HEK293 (cell line): Measurements from ENCODE around the gene FMN1.

Source experiments
- CTCF ChIA-PET: fragments of 350-600 bp; formaldehyde crosslinking; extraction: SDS; loops from one replicate; lab custom pipeline; 2021; ENCODE audit warnings: antibody characterized with exemption; lab: Yijun Ruan, JAX
- POLR2A ChIA-PET: fragments of 300-600 bp; formaldehyde crosslinking; extraction: SDS; loops from one replicate; lab custom pipeline; 2020; ENCODE audit warnings: antibody characterized with exemption, inconsistent platforms; lab: Yijun Ruan, JAX
- H3K27ac ChIP-seq: fragments of 200-500 bp; sonication (Bioruptor generic); 2 replicates; pipeline ENCODE4 v1.5.1; 2014; ENCODE audit warnings: low read depth, low read length, control low read depth, inconsistent platforms; ENCODE audit errors: extremely low read depth
- H3K36me3 ChIP-seq, 2 experiments: fragments of 200-500 bp in 1 of 2; sonication (Bioruptor generic) in 1 of 2; 1 replicate in 1 of 2; 2 replicates in 1 of 2; pipeline ENCODE4 v1.5.1; 2014 to 2017; ENCODE audit warnings: inconsistent platforms in 2 of 2, low read length in 2 of 2; ENCODE audit not compliant: control insufficient read depth in 2 of 2, insufficient read depth in 1 of 2
- H3K4me1 ChIP-seq: fragments of 200-500 bp; sonication (Bioruptor generic); 2 replicates; pipeline ENCODE4 v1.5.1; 2014; ENCODE audit warnings: mild to moderate bottlenecking, low read length, inconsistent platforms; ENCODE audit not compliant: control insufficient read depth, insufficient read depth
- H3K4me3 ChIP-seq: 2 replicates; pipeline ENCODE4 v1.5.1; 2011; ENCODE audit warnings: low read depth, mild to moderate bottlenecking, control low read depth, low read length, moderate library complexity
- H3K9me3 ChIP-seq: fragments of 200-500 bp; sonication (Bioruptor generic); 2 replicates; pipeline ENCODE4 v1.5.1; 2014; ENCODE audit warnings: low read depth, low read length, inconsistent platforms; ENCODE audit not compliant: control insufficient read depth, insufficient read depth
- INSM2 ChIP-seq: fragments of 450-650 bp; formaldehyde crosslinking; IDR thresholded peaks from 2 replicates; pipeline ENCODE4 v1.5.1; 2016; ENCODE audit warnings: missing biosample characterization, missing genetic modification characterization
- KLF1 ChIP-seq: fragments of 450-650 bp; formaldehyde crosslinking; IDR thresholded peaks from 2 replicates; pipeline ENCODE4 v1.5.1; 2016; ENCODE audit warnings: missing biosample characterization, missing genetic modification characterization
- PRDM2 ChIP-seq: fragments of 450-650 bp; formaldehyde crosslinking; IDR thresholded peaks from 2 replicates; pipeline ENCODE4 v1.5.1; 2016; ENCODE audit warnings: missing biosample characterization, missing genetic modification characterization, borderline replicate concordance
- RBAK ChIP-seq: fragments of 450-650 bp; formaldehyde crosslinking; IDR thresholded peaks from 2 replicates; pipeline ENCODE4 v1.5.1; 2016; ENCODE audit warnings: missing biosample characterization, missing genetic modification characterization
- SP7 ChIP-seq: fragments of 450-650 bp; formaldehyde crosslinking; IDR thresholded peaks from 2 replicates; pipeline ENCODE4 v1.5.1; 2016; ENCODE audit warnings: missing biosample characterization, missing genetic modification characterization
- ZBTB7A ChIP-seq: fragments of 450-650 bp; formaldehyde crosslinking; IDR thresholded peaks from 2 replicates; pipeline ENCODE4 v1.5.1; 2016; ENCODE audit warnings: low read depth, missing biosample characterization, missing genetic modification characterization
- ZIC2 ChIP-seq: fragments of 450-650 bp; formaldehyde crosslinking; IDR thresholded peaks from 2 replicates; pipeline ENCODE4 v1.5.1; 2016; ENCODE audit warnings: missing biosample characterization, missing genetic modification characterization
- ZNF18 ChIP-seq: fragments of 450-650 bp; formaldehyde crosslinking; IDR thresholded peaks from 2 replicates; pipeline ENCODE4 v1.5.1; 2016; ENCODE audit warnings: missing biosample characterization, missing genetic modification characterization
- ZNF2 ChIP-seq: fragments of 450-650 bp; formaldehyde crosslinking; IDR thresholded peaks from 2 replicates; pipeline ENCODE4 v1.5.1; 2016; ENCODE audit warnings: missing biosample characterization, missing genetic modification characterization
- ZNF221 ChIP-seq: fragments of 450-650 bp; formaldehyde crosslinking; IDR thresholded peaks from 2 replicates; pipeline ENCODE4 v1.5.1; 2017; ENCODE audit warnings: missing biosample characterization, missing genetic modification characterization, borderline replicate concordance
- ZNF398 ChIP-seq: fragments of 450-650 bp; formaldehyde crosslinking; IDR thresholded peaks from 2 replicates; pipeline ENCODE4 v1.5.1; 2017; ENCODE audit warnings: missing biosample characterization, missing genetic modification characterization
- ZNF433 ChIP-seq: fragments of 450-650 bp; formaldehyde crosslinking; IDR thresholded peaks from 2 replicates; pipeline ENCODE4 v1.5.1; 2016; ENCODE audit warnings: missing biosample characterization, missing genetic modification characterization, low read depth
- ZNF571 ChIP-seq: fragments of 450-650 bp; formaldehyde crosslinking; IDR thresholded peaks from 2 replicates; pipeline ENCODE4 v1.5.0; 2017; ENCODE audit warnings: missing biosample characterization, missing genetic modification characterization
- ZNF580 ChIP-seq: fragments of 450-650 bp; formaldehyde crosslinking; IDR thresholded peaks from 2 replicates; pipeline ENCODE4 v1.5.1; 2016; ENCODE audit warnings: missing biosample characterization, missing genetic modification characterization
- ZNF677 ChIP-seq: fragments of 450-650 bp; IDR thresholded peaks from 2 replicates; pipeline ENCODE4 v1.5.0; 2018; ENCODE audit warnings: missing biosample characterization, mild to moderate bottlenecking, missing genetic modification characterization, moderate library complexity
- ZNF768 ChIP-seq: fragments of 450-650 bp; formaldehyde crosslinking; IDR thresholded peaks from 2 replicates; pipeline ENCODE4 v1.5.1; 2018; ENCODE audit warnings: missing biosample characterization, mild to moderate bottlenecking, missing genetic modification characterization
- ZXDB ChIP-seq: fragments of 450-650 bp; formaldehyde crosslinking; IDR thresholded peaks from 2 replicates; pipeline ENCODE4 v1.5.1; 2016; ENCODE audit warnings: missing biosample characterization, missing genetic modification characterization
- TF ChIP-seq, protein P1 (sequence below): fragments of 450-650 bp; formaldehyde crosslinking; IDR thresholded peaks from 2 replicates; pipeline ENCODE4 v1.5.1; 2017; ENCODE audit warnings: missing biosample characterization, missing genetic modification characterization

FMN1 gene

DNA sequence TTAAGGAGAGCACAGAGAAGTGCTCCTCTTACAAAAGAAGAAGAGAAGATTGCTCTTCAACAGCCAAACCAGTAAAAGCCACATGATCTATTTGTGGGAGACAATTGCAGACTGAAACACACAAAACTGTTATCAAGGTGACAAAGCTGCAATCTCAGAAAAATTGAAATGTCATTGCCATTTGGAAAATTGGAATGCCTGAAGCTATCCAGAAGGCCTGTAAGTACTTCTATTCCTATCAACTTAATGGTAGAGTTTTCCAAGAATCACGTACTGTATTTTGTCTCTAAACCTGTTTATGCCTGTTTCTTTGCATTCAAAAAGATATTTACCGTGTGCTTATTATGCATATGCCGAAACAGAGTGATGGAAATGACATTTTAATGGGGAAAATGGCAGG is 272.0 kb downstream of the FMN1 start (continued):
- TF ChIP-seq KLF1 (tag by site-specific recombination) (no peak), ZNF433 (tag by site-specific recombination) (no peak)

DNA sequence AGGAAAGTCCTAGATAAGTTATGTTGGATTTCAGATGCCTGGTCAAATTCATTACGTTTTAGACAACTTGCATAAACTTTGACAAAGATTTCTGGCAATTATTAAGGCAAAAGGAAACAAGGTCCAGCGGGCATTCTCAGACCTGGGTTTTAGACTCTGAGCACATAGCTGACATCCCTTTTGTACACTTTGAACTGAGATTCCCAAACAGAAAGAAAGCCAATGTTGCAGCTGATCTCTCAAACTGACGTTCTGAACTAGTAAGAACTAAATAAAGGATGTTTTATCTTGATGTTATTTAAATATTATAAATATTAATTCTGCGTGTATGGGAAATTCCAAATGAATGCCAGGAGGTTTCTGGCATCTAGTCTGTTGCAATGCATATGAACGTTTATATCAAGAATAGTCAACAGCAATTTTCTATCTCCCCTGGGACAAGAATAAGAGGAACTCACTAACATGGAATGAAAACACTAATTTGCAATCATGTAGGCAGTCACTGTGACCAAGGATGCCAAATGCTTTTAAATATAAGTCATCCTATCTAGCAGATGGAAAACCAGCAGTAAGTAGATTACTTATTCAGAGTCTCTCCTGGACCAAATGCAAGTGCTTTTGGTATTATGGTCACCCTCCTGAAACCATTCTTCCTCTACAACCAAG is 274.6 kb downstream of the FMN1 start:
- H3K4me3 ChIP-seq: no peak overlapping the region
- H3K4me1 ChIP-seq: no peaks in the 10 kb centered on the region
- ChIA-PET POLR2A (no interaction called here), CTCF (no interaction called here)
- TF ChIP-seq ZNF398 (no peak), ZNF2 (tag by site-specific recombination) (no peak), RBAK (tag by site-specific recombination) (no peak)
- no peaks in the 10 kb centered on the region for H3K9me3 ChIP-seq
- no peak overlapping the region for H3K27ac ChIP-seq
- H3K36me3 ChIP-seq: no peaks in the 10 kb centered on the region

- no peak overlapping the region for H3K27ac ChIP-seq
- POLR2A ChIA-PET: no interaction called here
Measured at GRCh38 chr15:32918547-32918946, 276.0 kb downstream of the FMN1 start.

GRCh38 chr15:32910839-32911238 is 283.7 kb downstream of the FMN1 start:
- no peaks in the 10 kb centered on the region for H3K4me1 ChIP-seq
- POLR2A ChIA-PET: no interaction called here
- CTCF ChIA-PET: interaction anchor here (0.5 to 1.9 kb wide), 3 partner anchors 26 to 174 kb away, joined by 3 to 5 read pairs (median 4); no protein-coding TSS in a partner anchor
- no peaks in the 10 kb centered on the region for H3K36me3 ChIP-seq
- H3K9me3 ChIP-seq: no peaks in the 10 kb centered on the region
- no peak overlapping the region for H3K27ac ChIP-seq
- H3K4me3 ChIP-seq: no peak overlapping the region
- TF ChIP-seq INSM2 (no peak), ZNF221 (tag by site-specific recombination) (no peak), PRDM2 (no peak)

More at GRCh38 chr15:32918547-32918946, 276.0 kb downstream of the FMN1 start:
- H3K36me3 ChIP-seq: no peaks in the 10 kb centered on the region
- H3K4me1 ChIP-seq: no peaks in the 10 kb centered on the region
- TF ChIP-seq ZNF768 (tag by site-specific recombination) (no peak), ZBTB7A (tag by site-specific recombination) (no peak), ZNF571 (no peak), ZNF18 (no peak), ZNF677 (tag by site-specific recombination) (no peak), ZXDB (tag by site-specific recombination) (no peak), ZIC2 (tag by site-specific recombination) (no peak), ZNF580 (tag by site-specific recombination) (no peak), SP7 (no peak)
- TF ChIP-seq, protein P1, sequence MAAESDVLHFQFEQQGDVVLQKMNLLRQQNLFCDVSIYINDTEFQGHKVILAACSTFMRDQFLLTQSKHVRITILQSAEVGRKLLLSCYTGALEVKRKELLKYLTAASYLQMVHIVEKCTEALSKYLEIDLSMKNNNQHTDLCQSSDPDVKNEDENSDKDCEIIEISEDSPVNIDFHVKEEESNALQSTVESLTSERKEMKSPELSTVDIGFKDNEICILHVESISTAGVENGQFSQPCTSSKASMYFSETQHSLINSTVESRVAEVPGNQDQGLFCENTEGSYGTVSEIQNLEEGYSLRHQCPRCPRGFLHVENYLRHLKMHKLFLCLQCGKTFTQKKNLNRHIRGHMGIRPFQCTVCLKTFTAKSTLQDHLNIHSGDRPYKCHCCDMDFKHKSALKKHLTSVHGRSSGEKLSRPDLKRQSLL (tag by site-specific recombination): no peak
- H3K9me3 ChIP-seq: no peaks in the 10 kb centered on the region
- CTCF ChIA-PET: interaction anchor here (0.6 to 1.3 kb wide), 2 partner anchors 18 to 70 kb away, joined by 3 to 4 read pairs; no protein-coding TSS in a partner anchor
- no peak overlapping the region for H3K4me3 ChIP-seq
